Osteocyte (in vitro differentiated cells): Measurements from ENCODE around the gene RAD51B. TPM values are rescaled to one million over a fixed set of nuclear protein-coding genes. Genes with fewer than 3 reads are reported as not detected.

Experiments used
- DNase-seq: peaks from one replicate; pipeline ENCODE4 v3.0.0; 2021; ENCODE audit warnings: mixed read lengths; ENCODE audit not compliant: unreplicated experiment; ENCODE audit errors: extremely low spot score
- H3K27ac Mint-ChIP-seq: one replicate; pipeline ENCODE4 v1.8.0; 2021; ENCODE audit warnings: mild to moderate bottlenecking, mixed read lengths; ENCODE audit not compliant: unreplicated experiment
- H3K27me3 Mint-ChIP-seq: one replicate; pipeline ENCODE4 v1.8.0; 2021; ENCODE audit warnings: mixed read lengths; ENCODE audit not compliant: unreplicated experiment
- H3K36me3 Mint-ChIP-seq: one replicate; pipeline ENCODE4 v1.8.0; 2021; ENCODE audit warnings: mixed read lengths; ENCODE audit not compliant: unreplicated experiment
- H3K4me1 Mint-ChIP-seq: one replicate; pipeline ENCODE4 v1.8.0; 2021; ENCODE audit warnings: mixed read lengths; ENCODE audit not compliant: unreplicated experiment
- H3K4me3 Mint-ChIP-seq: one replicate; pipeline ENCODE4 v1.8.0; 2021; ENCODE audit warnings: mild to moderate bottlenecking, moderate library complexity, mixed read lengths; ENCODE audit not compliant: unreplicated experiment
- H3K9me3 Mint-ChIP-seq: one replicate; pipeline ENCODE4 v1.8.0; 2021; ENCODE audit warnings: mixed read lengths; ENCODE audit not compliant: unreplicated experiment
- CTCF ChIP-seq: fragments of 200-600 bp; sonication (generic); IDR thresholded peaks from 2 replicates; pipeline ENCODE4 v1.5.0; 2021; ENCODE audit warnings: antibody characterized with exemption, mild to moderate bottlenecking, moderate library complexity
- total RNA-seq: library from RNA; stranded (reverse); gene quantifications from 2 replicates; pipeline ENCODE4 v1.2.1, GENCODE V29; 2021

RAD51B gene
- total RNA-seq, 1 donor from 2014 or later: 12.7 TPM

DNA sequence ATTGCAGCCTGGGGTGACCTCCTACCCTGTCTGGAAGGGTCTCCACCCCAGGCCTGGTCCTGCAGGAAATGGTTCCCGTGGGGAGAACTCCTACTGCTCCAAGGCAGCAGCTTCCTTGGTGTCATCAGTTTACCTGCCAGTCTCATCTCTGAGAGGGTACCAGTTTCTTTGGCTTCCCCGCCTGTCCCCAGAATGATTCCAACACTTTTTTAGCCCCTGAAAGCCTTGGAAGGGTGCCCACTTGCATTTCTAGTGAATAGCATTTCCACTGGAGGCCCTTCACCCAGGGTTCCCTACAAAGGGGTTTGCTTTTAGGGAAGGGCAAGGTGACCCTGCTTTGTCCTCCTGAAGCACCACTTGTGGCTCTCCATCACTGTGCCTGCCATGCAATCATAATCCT is 689.0 kb downstream of the RAD51B start:
- Mint-ChIP-seq H3K27me3 (no peaks in the 10 kb centered on the region), H3K36me3 (no peaks in the 10 kb centered on the region), H3K4me3 (no peak overlapping the region), H3K9me3 (no peaks in the 10 kb centered on the region), H3K27ac (no peak overlapping the region), H3K4me1 (peaks cover 46% of the 10 kb centered on the region)
- no peak for DNase-seq
- no peak for TF ChIP-seq CTCF

- no peaks in the 10 kb centered on the region for H3K9me3 Mint-ChIP-seq
- no peaks in the 10 kb centered on the region for H3K36me3 Mint-ChIP-seq
- peak overlapping the region; percentile 72 for H3K27ac Mint-ChIP-seq
- TF ChIP-seq CTCF: no peak
- DNase-seq: no peak
- H3K4me3 Mint-ChIP-seq: no peak overlapping the region
- H3K4me1 Mint-ChIP-seq: peaks cover 47% of the 10 kb centered on the region
- no peaks in the 10 kb centered on the region for H3K27me3 Mint-ChIP-seq
Measured at GRCh38 chr14:68509188-68509983, 689.8 kb downstream of the RAD51B start.

GRCh38 chr14:68510201-68511128 is 690.9 kb downstream of the RAD51B start:
- no peaks in the 10 kb centered on the region for H3K27me3 Mint-ChIP-seq
- no peak for TF ChIP-seq CTCF
- H3K4me1 Mint-ChIP-seq: peaks cover 48% of the 10 kb centered on the region
- no peak overlapping the region for H3K4me3 Mint-ChIP-seq
- no peak for DNase-seq
- no peaks in the 10 kb centered on the region for H3K36me3 Mint-ChIP-seq
- peak overlapping the region; percentile 72 for H3K27ac Mint-ChIP-seq
- no peaks in the 10 kb centered on the region for H3K9me3 Mint-ChIP-seq

DNA sequence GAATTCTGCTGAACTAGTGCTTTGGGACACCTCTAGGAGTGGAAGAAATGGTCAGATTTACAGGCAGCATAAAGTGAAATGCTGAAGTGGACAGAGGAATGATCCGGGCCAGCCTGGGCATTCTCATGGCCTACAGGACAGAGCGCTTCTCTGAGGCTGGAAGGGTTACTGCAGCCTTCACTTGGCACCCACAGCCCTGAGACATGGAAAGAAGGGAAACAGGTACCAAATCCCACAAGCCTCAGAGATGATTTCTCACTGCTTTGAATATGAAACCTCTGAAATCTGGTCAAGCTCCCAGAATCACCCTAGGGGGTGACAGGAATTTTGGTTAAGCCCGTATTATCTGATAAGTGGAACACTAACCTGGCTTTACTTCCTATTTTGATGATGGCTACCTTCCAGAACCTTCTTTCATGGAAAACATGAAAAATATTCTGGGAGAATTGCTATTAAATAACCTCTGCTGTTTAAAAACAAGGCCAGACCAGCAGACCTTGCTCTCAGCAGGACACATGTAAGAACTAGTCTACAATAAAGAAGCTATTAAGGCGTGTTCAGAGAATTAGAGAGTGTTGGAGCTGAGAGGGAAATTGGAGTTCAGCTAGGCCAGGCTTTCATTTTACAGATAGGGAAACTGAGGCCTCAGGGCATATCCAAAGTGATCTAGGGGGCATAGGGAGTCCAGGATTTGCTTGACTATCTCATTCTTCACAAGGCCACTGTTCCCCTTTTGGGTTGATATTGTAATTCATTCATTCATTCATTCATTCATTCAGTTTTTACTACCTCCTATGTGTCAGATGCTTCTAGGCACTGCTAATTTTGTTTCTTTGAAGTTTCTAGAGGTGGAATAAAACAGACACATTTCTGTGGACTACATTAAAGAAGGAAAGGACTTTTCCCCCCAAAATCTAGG is 691.8 kb downstream of the RAD51B start:
- no peak for DNase-seq

More for the DNA sequence above, 691.8 kb downstream of the RAD51B start:
- Mint-ChIP-seq H3K36me3 (no peaks in the 10 kb centered on the region), H3K27ac (no peak overlapping the region), H3K4me1 (peaks cover 42% of the 10 kb centered on the region), H3K27me3 (no peaks in the 10 kb centered on the region), H3K9me3 (no peaks in the 10 kb centered on the region), H3K4me3 (no peak overlapping the region)
- TF ChIP-seq CTCF: no peak
